GM23338 (cell line): ENCODE results near the gene TULP4. TPM values are rescaled to one million over a fixed set of nuclear protein-coding genes. Genes with fewer than 3 reads are reported as not detected.

Source experiments
- EZH2 ChIP-seq: fragments of 200-600 bp; sonication (generic); IDR thresholded peaks from one replicate; pipeline ENCODE4 v1.8.0; 2017; ENCODE audit warnings: antibody characterized with exemption, mild to moderate bottlenecking, low read depth; ENCODE audit not compliant: unreplicated experiment
- JUNB ChIP-seq: IDR thresholded peaks from one replicate; pipeline ENCODE4 v1.6.1; 2016; ENCODE audit warnings: antibody characterized with exemption; ENCODE audit not compliant: unreplicated experiment
- POLR2AphosphoS5 ChIP-seq: IDR thresholded peaks from 2 replicates; pipeline ENCODE4 v1.6.1; 2016; ENCODE audit warnings: antibody characterized with exemption, low read depth
- REST ChIP-seq: IDR thresholded peaks from one replicate; pipeline ENCODE4 v1.6.1; 2018; ENCODE audit warnings: antibody characterized with exemption; ENCODE audit not compliant: unreplicated experiment
- ZNF331 ChIP-seq: fragments of 250-450 bp; sonication (Bioruptor Pico); IDR thresholded peaks from 2 replicates; pipeline ENCODE4 v1.5.0; 2020; ENCODE audit warnings: low read depth, mild to moderate bottlenecking, moderate library complexity
- ZNF462 ChIP-seq: fragments of 250-450 bp; sonication (Bioruptor Pico); IDR thresholded peaks from 2 replicates; pipeline ENCODE4 v1.5.0; 2020; ENCODE audit warnings: mild to moderate bottlenecking, moderate library complexity
- polyA plus RNA-seq: library from polyadenylated mRNA; unstranded; fragments of >200 nt; fragmentation: Nextera tagmentation; extraction: Ambion mirVana; gene quantifications from 2 replicates; pipeline ENCODE4 v1.2.1, GENCODE V29; 2016
- total RNA-seq: library from RNA; depleted of rRNA; stranded (reverse); fragments of >200 nt; shearing (Covaris generic); gene quantifications from 2 replicates; pipeline ENCODE4 v1.2.3, GENCODE V29; 2014

The TULP4 gene
- total and polyA plus RNA-seq, 2 experiments from 2014 or later: 31.2 to 50.2 TPM

GRCh38 chr6:158269657-158270056 is 42.6 kb upstream of the TULP4 start (continued):
- TF ChIP-seq ZNF462: no peak
- no peak for TF ChIP-seq ZNF331
- TF ChIP-seq EZH2: no peak
- no peak for TF ChIP-seq POLR2AphosphoS5
- TF ChIP-seq JUNB: no peak
- TF ChIP-seq REST: no peak
